KBM-7 (cell line): ENCODE results near the gene PCDHGA10.
"Not testable (repeated sequence)": the region's sequence is repeated elsewhere in the genome, so short reads cannot be mapped to it uniquely, and the experiment has no call there.

Source experiments
- DNase-seq: peaks from one replicate; pipeline ENCODE4 v3.0.0-alpha.2; 2015
- in situ Hi-C: fragments of 300-500 bp; cut with MboI; formaldehyde crosslinking; loops from 2 replicates; pipeline ENCODE4 v1.14.3; 2020; ENCODE audit warnings: low sequenced_read_pairs, low pct_unique_long_range_greater_than_20kb, mixed read lengths

Gene PCDHGA10

GRCh38 chr5:141412854-141413539 is at the start of gene PCDHGA10:
Gene PCDHGA10, plus strand, starts transcription at chr5:141412987. Its CDS starts 189 bp downstream, at chr5:141413176.
- peak; percentile 87 for DNase-seq
- in situ Hi-C loops = no loop called here

- no peak for DNase-seq
- in situ Hi-C loops = loop anchor here (25.0 kb wide), 1 partner anchor 198 kb away; no protein-coding TSS in a partner anchor
Observed at GRCh38 chr5:141363952-141364660, 48.7 kb upstream of the PCDHGA10 start, which contains the start of gene PCDHGA5. Gene PCDHGA5, plus strand, starts transcription at chr5:141364162. Its CDS starts 169 bp downstream, at chr5:141364331.

GRCh38 chr5:141366016-141366896 is 46.5 kb upstream of the PCDHGA10 start:
- in situ Hi-C loops = loop anchor here (25.0 kb wide), 1 partner anchor 196 kb away; no protein-coding TSS in a partner anchor
- no peak for DNase-seq

DNA sequence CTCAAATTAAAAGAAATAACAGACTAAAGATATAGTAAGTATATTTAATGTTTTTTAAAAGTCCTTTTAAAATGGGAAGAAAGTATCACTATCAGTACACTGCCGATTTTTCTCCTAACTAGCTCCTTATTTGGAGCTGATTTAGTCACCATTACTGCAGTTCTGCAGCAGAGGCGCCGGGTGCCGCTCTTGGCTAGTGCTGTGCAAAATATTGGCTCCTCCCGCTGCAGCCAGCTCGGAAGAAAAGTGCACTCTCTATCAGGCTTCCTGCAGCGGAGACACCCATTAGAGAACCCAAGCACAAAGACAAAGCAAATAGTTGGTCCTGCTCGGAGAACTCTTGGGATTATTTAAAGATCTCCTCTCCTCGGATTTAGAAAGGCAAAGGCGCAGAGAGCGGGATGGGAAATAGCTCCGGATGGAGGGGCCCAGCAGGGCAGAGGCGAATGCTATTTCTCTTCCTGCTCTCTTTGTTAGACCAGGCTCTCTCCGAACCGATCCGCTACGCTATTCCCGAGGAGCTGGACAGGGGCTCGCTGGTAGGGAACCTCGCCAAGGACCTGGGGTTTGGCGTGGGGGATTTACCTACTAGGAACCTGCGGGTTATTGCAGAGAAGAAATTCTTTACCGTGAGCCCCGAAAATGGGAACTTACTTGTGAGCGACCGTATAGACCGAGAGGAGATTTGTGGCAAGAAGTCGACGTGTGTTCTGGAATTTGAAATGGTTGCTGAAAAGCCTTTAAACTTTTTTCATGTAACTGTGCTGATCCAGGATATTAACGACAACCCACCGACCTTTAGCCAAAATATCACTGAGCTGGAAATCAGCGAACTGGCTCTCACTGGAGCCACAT is 42.6 kb upstream of the PCDHGA10 start, which contains the start of gene PCDHGB3:
Gene PCDHGB3 (plus strand): TSS at position 249 of the 855 bp plus-strand sequence. CDS start 153 bp downstream, at position 402.
- DNase-seq = no peak

DNA sequence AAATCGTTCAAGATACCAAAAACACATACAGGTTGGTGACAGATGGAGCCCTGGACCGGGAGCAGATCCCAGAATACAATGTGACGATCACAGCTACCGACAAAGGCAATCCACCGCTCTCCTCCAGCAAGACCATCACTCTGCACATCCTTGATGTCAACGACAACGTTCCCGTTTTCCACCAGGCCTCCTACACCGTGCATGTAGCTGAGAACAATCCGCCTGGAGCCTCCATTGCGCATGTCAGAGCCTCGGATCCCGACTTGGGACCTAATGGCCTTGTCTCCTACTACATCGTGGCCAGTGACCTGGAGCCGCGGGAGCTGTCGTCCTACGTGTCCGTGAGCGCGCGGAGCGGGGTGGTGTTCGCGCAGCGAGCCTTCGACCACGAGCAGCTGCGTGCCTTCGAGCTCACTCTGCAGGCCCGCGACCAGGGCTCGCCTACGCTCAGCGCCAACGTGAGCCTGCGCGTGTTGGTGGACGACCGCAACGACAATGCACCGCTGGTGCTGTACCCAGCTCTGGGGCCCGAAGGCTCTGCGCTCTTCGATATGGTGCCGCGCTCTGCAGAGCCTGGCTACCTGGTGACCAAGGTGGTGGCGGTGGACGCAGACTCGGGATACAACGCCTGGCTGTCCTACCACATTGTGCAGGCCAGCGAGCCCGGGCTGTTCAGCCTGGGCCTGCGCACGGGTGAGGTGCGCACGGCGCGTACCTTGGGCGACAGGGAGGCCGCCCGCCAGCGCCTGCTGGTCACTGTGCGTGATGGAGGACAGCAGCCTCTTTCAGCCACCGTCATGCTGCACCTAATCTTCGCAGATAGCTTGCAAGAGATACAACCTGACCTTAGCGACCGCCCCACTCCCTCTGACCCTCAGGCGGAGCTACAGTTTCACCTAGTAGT is 41.0 kb upstream of the PCDHGA10 start:
- DNase-seq = no peak
- in situ Hi-C loops = loop anchor here (25.0 kb wide), 1 partner anchor 190 kb away; no protein-coding TSS in a partner anchor

More for the DNA sequence above, 42.6 kb upstream of the PCDHGA10 start, which contains the start of gene PCDHGB3:
- in situ Hi-C loops = loop anchor here (25.0 kb wide), 1 partner anchor 192 kb away; no protein-coding TSS in a partner anchor

- in situ Hi-C loops = loop anchor here (25.0 kb wide), 1 partner anchor 189 kb away; no protein-coding TSS in a partner anchor
- DNase-seq = no peak
Observed at GRCh38 chr5:141373673-141374317, 39.0 kb upstream of the PCDHGA10 start, which contains the start of gene PCDHGA6. Gene PCDHGA6, plus strand, starts transcription at chr5:141373891. Its CDS starts 193 bp downstream, at chr5:141374084.

GRCh38 chr5:141374627-141375026 is 38.2 kb upstream of the PCDHGA10 start:
- DNase-seq = no peak
- in situ Hi-C loops = loop anchor here (25.0 kb wide), 1 partner anchor 188 kb away; no protein-coding TSS in a partner anchor

DNA sequence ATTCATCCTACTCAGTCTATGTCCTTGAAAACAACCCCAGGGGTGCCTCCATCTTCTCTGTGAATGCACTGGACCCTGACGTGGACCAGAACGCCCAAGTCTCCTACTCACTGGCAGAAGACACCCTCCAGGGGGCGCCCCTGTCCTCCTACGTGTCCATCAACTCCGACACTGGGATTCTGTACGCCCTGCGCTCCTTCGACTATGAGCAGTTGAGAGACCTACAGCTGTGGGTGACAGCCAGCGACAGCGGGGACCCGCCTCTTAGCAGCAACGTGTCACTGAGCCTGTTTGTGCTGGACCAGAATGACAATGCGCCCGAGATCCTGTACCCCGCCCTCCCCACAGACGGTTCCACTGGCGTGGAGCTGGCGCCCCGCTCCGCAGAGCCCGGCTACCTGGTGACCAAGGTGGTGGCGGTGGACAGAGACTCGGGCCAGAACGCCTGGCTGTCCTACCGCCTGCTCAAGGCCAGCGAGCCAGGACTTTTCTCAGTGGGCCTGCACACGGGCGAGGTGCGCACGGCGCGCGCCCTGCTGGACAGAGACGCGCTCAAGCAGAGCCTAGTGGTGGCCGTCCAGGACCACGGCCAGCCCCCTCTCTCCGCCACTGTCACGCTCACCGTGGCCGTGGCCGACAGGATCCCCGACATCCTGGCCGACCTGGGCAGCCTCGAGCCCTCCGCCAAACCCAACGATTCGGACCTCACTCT is 37.2 kb upstream of the PCDHGA10 start:
- in situ Hi-C loops, DNase-seq: not testable (repeated sequence)

GRCh38 chr5:141382469-141383294 is 30.1 kb upstream of the PCDHGA10 start, which contains the start of gene PCDHGA7:
Gene PCDHGA7, plus strand, starts transcription at chr5:141382742. Its CDS starts 158 bp downstream, at chr5:141382900.
- DNase-seq = no peak
- in situ Hi-C loops = no loop called here

DNA sequence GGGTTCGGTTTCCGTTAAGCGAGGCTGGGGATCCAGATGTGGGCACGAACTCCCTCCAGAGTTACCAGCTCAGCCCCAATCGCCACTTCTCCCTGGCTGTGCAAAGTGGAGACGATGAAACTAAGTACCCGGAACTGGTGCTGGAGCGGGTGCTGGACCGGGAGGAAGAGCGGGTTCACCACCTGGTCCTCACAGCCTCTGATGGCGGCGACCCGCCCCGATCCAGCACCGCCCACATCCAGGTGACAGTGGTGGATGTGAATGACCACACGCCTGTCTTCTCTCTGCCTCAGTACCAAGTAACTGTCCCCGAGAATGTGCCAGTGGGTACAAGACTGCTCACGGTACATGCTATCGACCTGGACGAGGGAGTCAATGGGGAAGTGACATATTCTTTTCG is 29.4 kb upstream of the PCDHGA10 start:
- in situ Hi-C loops = no loop called here
- DNase-seq = no peak

GRCh38 chr5:141384471-141385267 is 28.1 kb upstream of the PCDHGA10 start:
- no peak for DNase-seq
- in situ Hi-C loops = no loop called here

DNA sequence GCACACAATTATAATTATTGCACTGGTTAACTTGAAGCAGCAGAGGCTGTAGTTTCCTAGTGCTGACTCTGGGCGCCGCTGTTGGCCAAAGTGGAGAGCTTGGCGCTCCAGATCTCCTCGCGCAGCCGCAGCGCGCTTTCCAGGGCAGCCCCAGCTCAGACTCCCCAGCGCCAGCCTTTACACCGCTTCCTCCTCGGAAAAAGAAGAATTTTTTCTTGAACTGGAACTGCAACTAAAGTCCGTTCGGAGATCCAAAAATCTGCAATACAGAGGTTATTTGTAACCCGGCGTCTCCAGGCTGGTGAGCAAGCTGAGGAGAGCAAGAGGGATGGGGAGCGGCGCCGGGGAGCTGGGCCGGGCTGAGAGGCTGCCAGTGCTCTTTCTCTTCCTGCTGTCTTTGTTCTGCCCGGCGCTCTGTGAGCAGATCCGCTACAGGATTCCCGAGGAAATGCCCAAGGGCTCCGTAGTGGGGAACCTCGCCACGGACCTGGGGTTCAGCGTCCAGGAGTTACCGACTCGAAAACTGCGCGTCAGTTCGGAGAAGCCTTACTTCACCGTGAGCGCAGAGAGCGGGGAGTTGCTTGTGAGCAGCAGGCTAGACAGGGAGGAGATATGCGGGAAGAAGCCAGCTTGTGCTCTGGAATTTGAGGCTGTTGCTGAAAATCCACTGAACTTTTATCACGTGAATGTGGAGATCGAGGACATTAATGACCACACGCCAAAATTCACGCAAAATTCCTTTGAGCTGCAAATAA is 25.1 kb upstream of the PCDHGA10 start, which contains the start of gene PCDHGB4:
Gene PCDHGB4 (plus strand): TSS at position 142 of the 755 bp plus-strand sequence. CDS start 187 bp downstream, at position 329.
- in situ Hi-C loops, DNase-seq: not testable (repeated sequence)

DNA sequence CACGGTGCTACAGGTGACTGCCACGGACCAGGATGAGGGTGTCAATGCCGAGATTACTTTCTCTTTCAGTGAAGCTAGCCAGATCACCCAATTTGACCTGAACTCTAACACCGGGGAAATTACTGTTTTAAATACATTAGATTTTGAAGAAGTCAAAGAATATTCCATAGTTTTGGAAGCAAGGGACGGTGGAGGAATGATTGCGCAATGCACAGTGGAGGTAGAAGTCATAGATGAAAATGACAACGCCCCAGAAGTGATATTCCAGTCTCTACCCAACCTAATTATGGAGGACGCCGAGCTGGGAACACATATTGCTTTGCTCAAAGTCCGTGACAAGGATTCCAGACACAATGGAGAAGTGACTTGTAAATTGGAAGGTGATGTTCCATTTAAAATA is 24.1 kb upstream of the PCDHGA10 start:
- no peak for DNase-seq

More for the DNA sequence above, 24.1 kb upstream of the PCDHGA10 start:
- in situ Hi-C loops = no loop called here
